Stimulated activated naive CD8-positive, alpha-beta T cell treated with anti-CD3 and anti-CD28 coated beads, Interleukin-15, Interleukin-2, amounts not matched to agents 100 ng/mL and 50 ng/mL, for 24 hours (primary cell): ENCODE measurements around the gene TACR2.

Experiments
- H3K27ac Mint-ChIP-seq: one replicate; pipeline ENCODE4 v1.8.0; 2021; ENCODE audit warnings: mild to moderate bottlenecking, mixed read lengths
- H3K27me3 Mint-ChIP-seq: one replicate; pipeline ENCODE4 v1.8.0; 2021; ENCODE audit warnings: mixed read lengths
- H3K36me3 Mint-ChIP-seq: one replicate; pipeline ENCODE4 v1.8.0; 2021; ENCODE audit warnings: low read depth, mixed read lengths
- H3K4me1 Mint-ChIP-seq: one replicate; pipeline ENCODE4 v1.8.0; 2021; ENCODE audit warnings: low read depth, mixed read lengths
- H3K4me3 Mint-ChIP-seq: one replicate; pipeline ENCODE4 v1.8.0; 2021; ENCODE audit warnings: mild to moderate bottlenecking, mixed read lengths
- H3K9me3 Mint-ChIP-seq: one replicate; pipeline ENCODE4 v1.8.0; 2021; ENCODE audit warnings: mixed read lengths

Gene TACR2

DNA sequence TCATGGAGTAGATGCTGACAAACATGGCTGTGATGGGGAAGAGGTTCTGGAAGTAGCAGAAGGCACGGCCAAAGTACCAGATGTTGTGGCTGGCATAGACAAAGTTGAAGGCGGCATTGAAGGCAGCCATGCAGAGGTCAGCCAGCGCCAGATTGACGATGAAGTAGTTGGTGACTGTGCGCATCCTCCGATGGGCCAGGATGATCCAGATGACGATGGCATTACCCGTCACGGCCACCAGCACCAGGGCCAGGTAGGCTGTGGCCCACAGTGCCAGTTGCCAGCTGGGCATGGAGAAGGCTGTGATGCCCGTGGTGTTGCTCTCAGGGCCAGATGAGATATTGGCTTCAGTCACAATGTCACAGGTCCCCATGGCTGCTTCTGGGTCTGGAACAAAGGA is 767 bp downstream of the TACR2 start:
- no peaks in the 10 kb centered on the region for H3K9me3 Mint-ChIP-seq
- no peaks in the 10 kb centered on the region for H3K27me3 Mint-ChIP-seq
- H3K4me3 Mint-ChIP-seq: no peak overlapping the region
- no peak overlapping the region for H3K27ac Mint-ChIP-seq
- H3K4me1 Mint-ChIP-seq: no peaks in the 10 kb centered on the region
- H3K36me3 Mint-ChIP-seq: no peaks in the 10 kb centered on the region

DNA sequence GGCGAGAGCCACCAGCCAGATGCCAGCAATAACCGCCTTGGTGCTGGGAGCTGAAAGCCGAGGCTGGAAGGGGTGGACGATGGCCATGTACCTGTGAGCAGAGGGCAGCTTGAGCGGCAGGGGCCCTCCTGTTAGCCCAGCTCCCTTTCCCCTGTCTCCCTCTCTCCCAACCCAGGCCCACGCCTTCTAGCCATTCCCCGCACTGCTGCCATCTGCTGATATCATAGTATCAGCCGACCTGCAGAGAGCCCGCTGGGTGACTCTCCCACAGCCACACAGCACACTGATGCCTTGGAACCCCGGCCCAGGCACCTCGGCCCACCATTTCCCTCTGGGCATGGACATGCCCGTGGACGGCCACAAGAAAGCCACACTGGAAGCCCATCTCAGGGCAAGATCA is 1.7 kb downstream of the TACR2 start:
- H3K36me3 Mint-ChIP-seq: no peaks in the 10 kb centered on the region
- H3K4me1 Mint-ChIP-seq: no peaks in the 10 kb centered on the region
- no peaks in the 10 kb centered on the region for H3K9me3 Mint-ChIP-seq
- H3K27me3 Mint-ChIP-seq: no peaks in the 10 kb centered on the region
- no peak overlapping the region for H3K27ac Mint-ChIP-seq
- no peak overlapping the region for H3K4me3 Mint-ChIP-seq

DNA sequence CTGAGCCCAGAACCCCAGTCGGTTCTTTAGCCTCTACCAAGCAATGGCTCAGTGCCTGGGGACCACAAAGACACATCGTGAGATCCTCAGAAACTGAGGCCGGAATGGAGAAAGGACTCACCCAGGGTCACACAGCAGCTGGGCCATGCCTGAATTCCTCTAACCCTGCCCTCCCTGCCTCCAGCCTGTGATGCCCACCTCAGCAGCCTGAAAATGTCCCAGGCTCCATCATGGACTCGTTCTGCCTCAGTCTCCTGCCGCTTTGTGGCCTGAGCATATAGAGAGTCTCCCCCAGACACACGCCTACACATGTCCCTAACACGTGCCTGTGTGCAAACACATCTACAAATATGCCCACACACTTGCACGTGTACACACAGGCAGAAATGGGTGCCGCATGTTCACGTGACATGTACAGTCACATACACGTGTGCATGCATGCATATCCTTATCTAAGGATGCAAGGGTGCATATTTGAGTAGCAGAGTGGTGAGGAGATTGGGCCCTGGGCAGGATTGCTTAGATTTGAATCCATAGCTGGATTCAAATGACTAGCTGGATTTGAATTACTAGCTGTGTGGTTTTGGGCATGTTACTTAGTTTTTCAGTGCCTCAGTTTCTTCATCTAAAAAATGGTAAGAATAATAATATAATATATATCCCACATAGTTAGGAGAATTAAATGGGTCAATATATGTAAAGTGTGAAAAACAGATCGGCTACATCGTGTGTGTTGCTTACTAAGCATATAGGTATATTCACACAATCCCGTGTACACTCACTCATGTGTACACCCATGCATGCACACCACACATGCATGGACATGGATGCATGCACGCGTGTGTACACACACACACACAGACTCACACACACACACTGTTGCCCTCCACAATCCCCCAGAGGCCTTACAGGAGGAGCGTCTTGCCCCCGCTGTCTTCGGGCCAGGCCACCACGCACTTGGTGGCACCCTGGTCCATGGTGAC is 2.4 kb downstream of the TACR2 start:
- H3K4me1 Mint-ChIP-seq: peaks cover 2% of the 10 kb centered on the region
- no peak overlapping the region for H3K27ac Mint-ChIP-seq
- H3K36me3 Mint-ChIP-seq: no peaks in the 10 kb centered on the region
- H3K4me3 Mint-ChIP-seq: no peak overlapping the region
- H3K9me3 Mint-ChIP-seq: no peaks in the 10 kb centered on the region
- no peaks in the 10 kb centered on the region for H3K27me3 Mint-ChIP-seq

DNA sequence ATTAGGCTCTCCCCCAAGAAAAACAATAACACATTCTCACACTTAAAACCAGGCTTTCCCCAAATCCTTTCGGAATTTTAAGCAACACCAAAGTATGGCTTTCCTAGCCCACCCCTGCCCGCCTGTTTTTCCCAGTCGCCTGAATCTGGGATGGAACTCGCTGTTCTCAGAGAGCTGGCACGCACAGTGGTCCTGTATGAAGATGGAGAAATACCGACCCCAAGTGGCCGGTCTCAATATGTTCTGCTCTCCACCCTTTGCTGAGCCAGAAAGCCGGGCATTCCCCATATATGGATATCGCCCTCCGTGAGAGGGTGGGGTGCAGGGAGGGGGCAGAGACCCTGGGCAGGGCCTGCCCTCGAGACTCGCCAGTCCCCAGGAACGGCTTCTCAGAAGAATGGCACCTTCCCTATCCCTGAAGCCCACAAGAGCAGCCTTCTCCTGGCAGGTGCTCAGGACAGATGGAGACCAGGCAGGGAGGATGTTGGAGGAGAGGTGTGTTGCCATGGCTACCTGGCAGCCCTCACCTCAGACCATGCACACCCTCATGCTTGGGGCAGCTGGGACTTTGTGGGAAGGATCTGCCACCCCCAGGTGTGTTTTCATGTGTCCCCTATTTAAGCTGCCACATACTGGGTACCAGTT is 3.4 kb downstream of the TACR2 start:
- Mint-ChIP-seq H3K27me3 (no peaks in the 10 kb centered on the region), H3K27ac (no peak overlapping the region), H3K9me3 (no peaks in the 10 kb centered on the region), H3K4me3 (no peak overlapping the region), H3K36me3 (no peaks in the 10 kb centered on the region), H3K4me1 (peaks cover 8% of the 10 kb centered on the region)

DNA sequence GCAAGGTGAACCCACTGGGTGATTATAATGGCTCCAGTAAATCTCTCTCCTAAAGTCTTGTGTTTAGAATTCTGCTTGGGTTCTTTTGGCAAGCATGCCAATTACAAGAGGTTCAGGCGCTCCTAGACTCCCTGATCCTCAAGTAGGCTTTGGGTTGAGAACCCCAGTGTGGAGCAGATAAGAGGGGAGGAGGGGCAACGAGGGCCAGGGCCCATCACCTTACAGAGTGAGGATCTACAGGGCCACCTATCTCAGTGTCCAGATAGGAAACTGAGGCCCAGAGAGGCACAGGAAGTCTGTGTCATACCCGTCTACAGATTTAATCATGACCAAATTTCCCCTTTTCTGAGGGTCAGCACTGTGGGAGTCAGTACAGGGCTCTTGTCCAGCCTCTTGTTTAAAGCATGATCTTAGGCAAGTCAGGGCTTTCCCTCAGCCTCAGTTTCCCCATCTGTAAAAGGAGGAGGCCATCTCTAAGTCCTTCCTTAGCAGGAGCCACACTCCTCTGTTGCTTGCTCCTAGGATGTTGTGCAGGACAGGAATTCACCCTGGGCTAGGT is 4.4 kb downstream of the TACR2 start:
- H3K4me3 Mint-ChIP-seq: no peak overlapping the region
- H3K4me1 Mint-ChIP-seq: peaks cover 14% of the 10 kb centered on the region
- H3K9me3 Mint-ChIP-seq: no peaks in the 10 kb centered on the region
- no peak overlapping the region for H3K27ac Mint-ChIP-seq
- H3K27me3 Mint-ChIP-seq: no peaks in the 10 kb centered on the region
- H3K36me3 Mint-ChIP-seq: no peaks in the 10 kb centered on the region

DNA sequence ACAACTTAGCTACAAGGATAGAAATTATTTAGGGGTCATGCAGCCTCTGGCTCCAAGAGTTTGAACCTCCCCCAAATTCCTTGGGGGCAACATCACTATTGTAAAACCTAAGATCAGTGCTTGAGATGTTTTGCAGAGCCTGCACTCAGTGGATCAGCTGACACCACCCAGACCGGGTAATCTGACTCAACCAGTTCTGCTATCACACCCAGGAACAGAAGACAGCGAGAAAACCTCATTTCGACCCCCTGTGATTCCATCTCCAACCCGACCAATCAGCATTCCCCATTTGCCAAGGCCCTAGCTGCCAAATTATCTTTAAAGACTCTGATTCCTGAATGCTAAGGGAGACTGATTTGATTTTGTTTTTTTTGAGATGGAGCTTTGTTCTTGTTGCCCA is 5.2 kb downstream of the TACR2 start:
- Mint-ChIP-seq H3K9me3 (no peaks in the 10 kb centered on the region), H3K4me3 (no peak overlapping the region), H3K27me3 (no peaks in the 10 kb centered on the region), H3K4me1 (peaks cover 14% of the 10 kb centered on the region), H3K27ac (peak overlapping the region; percentile 11), H3K36me3 (no peaks in the 10 kb centered on the region)

DNA sequence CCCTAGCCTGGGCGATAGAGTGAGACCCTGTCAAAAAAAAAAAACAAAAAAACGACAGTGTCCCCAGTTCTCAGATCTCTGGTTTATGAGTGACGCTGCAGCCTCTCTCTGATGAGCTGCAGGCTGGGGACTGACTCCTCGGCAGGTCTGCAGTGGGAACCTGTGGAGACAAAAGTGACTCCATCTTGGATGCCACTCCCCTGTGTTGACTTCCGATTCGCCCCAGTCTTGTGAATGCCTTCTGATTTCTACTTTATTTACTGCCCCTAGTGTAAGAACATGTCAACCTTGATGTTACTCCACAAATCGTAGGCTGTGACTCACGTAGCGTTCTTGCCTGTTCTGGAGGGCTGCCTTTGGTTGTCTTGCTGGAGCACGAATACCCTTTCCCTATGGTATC is 6.2 kb downstream of the TACR2 start:
- H3K9me3 Mint-ChIP-seq: no peaks in the 10 kb centered on the region
- no peak overlapping the region for H3K4me3 Mint-ChIP-seq
- no peak overlapping the region for H3K27ac Mint-ChIP-seq
- no peaks in the 10 kb centered on the region for H3K36me3 Mint-ChIP-seq
- H3K27me3 Mint-ChIP-seq: no peaks in the 10 kb centered on the region
- peaks cover 14% of the 10 kb centered on the region for H3K4me1 Mint-ChIP-seq

DNA sequence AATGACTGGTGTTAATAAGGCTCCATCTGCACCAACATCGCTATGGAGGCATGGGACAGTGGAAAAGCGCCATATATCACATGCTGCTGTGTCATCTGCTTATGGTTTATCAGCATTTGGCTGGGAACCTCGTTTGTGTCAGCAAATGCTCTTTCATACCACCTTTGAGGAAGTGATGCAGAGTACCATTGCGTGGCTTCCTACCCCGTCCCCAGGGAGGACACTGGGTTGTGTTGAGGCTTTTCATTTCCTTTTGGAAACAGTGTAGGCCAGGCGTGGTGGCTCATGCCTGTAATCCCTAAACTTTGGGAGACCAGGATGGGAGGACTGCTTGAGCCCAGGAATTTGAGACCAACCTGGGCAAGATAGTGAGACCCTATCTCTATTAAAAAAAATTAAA is 6.8 kb downstream of the TACR2 start:
- Mint-ChIP-seq H3K9me3 (no peaks in the 10 kb centered on the region), H3K27me3 (no peaks in the 10 kb centered on the region), H3K4me1 (peaks cover 14% of the 10 kb centered on the region), H3K4me3 (no peak overlapping the region), H3K27ac (no peak overlapping the region), H3K36me3 (no peaks in the 10 kb centered on the region)

DNA sequence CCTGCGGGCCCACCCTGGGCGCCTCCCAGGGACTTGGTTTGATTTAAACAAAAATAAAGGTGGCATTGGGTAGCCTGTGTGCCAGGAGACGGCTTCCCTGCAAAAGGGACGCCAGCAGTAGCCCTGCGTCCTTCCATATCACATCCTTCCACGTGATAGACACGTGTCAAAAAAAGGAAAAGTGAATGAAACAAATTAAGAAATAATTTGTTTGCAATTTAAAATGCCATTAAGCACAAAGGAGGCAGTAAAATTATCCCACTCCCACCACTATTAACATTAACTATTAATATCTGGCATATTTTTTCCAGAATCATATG is 7.6 kb downstream of the TACR2 start:
- Mint-ChIP-seq H3K27me3 (no peaks in the 10 kb centered on the region), H3K36me3 (peaks cover 4% of the 10 kb centered on the region), H3K4me3 (no peak overlapping the region), H3K9me3 (no peaks in the 10 kb centered on the region), H3K4me1 (peaks cover 14% of the 10 kb centered on the region), H3K27ac (no peak overlapping the region)

DNA sequence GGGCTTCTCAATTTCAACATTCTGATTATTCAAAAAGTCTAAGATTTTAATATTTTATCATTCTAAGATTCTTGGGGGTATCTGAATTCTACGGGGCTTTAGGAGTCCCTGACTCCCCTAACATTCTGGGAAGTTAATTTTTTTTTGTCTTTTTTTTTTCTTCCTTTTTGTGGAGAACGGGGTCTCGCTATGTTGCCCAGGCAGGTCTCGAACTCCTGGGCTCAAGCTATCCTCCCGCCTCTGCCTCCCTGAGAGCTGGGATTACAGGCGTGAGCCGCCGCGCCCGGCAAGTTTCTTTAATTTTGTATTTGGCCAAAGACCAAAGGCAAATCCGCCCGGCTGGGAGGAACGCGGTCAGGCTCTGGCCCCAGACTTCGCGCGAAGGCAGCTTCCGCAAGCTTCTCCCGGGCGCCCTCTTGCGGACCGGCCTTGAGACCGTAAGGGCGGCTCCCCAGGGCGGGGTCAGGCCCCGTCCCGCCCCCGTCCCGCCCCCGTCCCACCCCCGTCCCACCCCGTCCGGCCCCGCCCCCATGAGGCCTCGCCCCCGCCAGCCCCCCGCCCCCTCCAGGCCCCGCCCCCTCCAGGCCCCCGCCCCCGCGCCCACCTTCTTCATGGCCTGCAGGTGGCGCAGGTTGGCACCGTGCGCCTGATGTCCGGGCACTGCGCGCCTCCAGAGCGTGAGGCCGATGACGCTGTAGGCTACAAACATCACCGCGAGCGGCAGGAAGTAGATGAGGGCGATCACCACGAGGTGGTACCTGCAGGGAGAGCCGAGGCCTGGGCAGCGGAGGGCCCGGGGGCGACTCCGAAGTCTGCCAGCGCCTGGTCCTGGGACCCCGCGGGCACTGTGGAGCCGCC is 8.2 kb downstream of the TACR2 start:
- Mint-ChIP-seq H3K27ac (peak overlapping the region; percentile 40), H3K36me3 (peaks cover 8% of the 10 kb centered on the region), H3K27me3 (no peaks in the 10 kb centered on the region), H3K4me1 (peaks cover 14% of the 10 kb centered on the region), H3K4me3 (peak overlapping the region; percentile 59), H3K9me3 (no peaks in the 10 kb centered on the region)

DNA sequence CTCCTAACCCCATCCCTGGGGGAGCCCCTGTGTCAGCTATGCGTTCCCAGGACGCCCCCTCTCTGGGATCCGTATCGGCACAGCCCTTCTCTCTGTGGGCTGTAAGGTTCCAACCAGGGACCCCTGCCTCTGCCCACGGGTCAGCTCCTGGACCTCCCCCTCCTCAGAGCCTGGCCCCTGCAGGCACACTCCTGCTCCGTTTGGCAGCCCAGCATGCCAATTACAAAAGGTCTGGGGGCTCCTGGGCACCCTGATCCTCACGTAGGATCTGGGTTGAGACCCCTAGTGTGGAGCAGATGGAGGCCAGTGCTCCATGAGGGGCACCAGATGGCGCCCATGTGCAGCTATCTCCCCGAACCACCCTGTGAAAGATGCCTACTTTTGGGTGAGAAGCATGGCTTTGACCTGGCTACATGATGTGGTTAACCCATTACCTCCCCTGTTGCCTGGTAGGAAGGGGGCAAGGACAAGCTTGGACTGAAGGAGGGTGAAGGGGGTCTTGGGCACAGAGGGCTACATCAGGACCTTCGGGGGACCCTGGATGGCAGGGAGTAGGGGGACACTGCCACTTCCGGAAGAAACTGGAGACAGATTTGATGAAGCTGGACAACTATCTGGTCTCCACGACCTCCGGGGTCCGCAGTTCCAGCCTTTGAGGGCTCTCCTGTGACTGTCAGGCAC is 9.0 kb downstream of the TACR2 start:
- peak overlapping the region; percentile 45 for H3K27ac Mint-ChIP-seq
- peaks cover 14% of the 10 kb centered on the region for H3K36me3 Mint-ChIP-seq
- no peaks in the 10 kb centered on the region for H3K9me3 Mint-ChIP-seq
- H3K4me3 Mint-ChIP-seq: peak overlapping the region; percentile 39
- H3K4me1 Mint-ChIP-seq: peaks cover 14% of the 10 kb centered on the region
- no peaks in the 10 kb centered on the region for H3K27me3 Mint-ChIP-seq

DNA sequence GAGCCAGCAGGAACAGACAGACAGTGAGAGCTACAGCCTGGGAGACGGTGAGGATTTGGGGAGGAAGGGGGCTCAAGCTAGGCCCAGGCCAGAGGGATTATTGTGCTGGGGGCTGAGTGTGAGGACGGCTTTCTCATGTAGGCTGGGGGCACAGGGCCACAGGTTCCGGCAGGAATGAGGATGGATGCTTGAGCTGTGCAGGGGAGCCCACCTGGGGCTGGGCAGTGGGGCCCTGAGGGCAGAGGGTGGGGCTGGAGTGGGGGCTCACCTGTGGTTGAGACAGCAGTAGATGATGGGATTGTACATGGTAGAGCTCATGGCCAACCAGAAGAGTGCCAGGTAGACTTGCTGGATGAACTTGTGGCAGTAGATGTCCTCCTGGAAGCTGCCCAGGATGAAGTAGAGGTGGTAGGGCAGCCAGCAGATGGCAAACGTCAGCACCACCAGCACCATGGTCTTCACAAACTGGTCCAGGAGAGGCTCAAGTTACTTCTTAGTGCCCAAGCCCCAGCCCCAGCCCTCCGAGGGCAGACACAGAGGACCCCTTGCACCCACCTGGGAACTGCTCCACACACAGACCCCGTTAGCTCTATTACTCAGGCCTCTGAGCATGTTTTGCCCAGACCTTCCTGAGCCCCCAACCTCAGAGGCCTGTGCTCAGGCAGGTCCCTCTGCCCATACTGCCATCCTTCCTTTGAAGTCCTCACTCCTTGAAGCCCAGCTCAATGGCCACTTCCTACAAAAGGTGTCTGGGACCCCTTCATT is 9.7 kb downstream of the TACR2 start:
- peak overlapping the region; percentile 22 for H3K27ac Mint-ChIP-seq

DNA sequence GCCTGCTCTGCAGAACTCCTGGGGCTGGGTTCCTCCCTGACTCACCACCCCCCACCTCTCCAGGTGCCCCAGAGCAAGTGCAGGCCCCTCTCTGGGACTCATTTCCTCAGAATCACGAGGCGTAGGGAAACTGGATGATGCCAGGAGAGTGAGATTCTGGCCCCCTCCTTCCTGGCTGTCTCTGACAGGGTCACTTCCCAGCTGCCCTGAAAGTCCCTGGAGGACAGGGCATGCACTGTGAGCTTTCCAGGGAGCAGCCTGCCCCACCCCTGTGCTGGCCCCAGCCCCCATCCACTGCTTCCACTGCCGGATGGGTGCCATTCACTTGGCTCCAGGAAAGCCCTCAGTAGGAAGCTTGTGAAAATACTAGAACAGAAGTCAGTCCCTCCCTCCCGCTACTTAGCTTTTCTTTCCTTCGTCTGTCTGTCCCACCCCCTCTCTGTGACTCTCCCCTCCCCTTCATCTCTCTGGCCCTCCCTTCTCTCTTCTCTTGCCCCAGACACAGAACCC is 10.4 kb downstream of the TACR2 start:
- Mint-ChIP-seq H3K4me1 (peaks cover 14% of the 10 kb centered on the region), H3K27me3 (no peaks in the 10 kb centered on the region), H3K4me3 (no peak overlapping the region), H3K36me3 (peaks cover 28% of the 10 kb centered on the region), H3K9me3 (no peaks in the 10 kb centered on the region), H3K27ac (peak overlapping the region; percentile 22)

More for the DNA sequence above, 9.7 kb downstream of the TACR2 start:
- H3K36me3 Mint-ChIP-seq: peaks cover 22% of the 10 kb centered on the region
- no peaks in the 10 kb centered on the region for H3K9me3 Mint-ChIP-seq
- no peaks in the 10 kb centered on the region for H3K27me3 Mint-ChIP-seq
- peaks cover 14% of the 10 kb centered on the region for H3K4me1 Mint-ChIP-seq
- no peak overlapping the region for H3K4me3 Mint-ChIP-seq
